GM19023 (cell line): ENCODE results near the gene LRRC8E.
"Not testable (repeated sequence)": the region's sequence is repeated elsewhere in the genome, so short reads cannot be mapped to it uniquely, and the experiment has no call there.

ENCODE experiments used
- ATAC-seq: cut with Tn5 transposase; IDR thresholded peaks from one replicate; pipeline ENCODE4 v1.9.1; 2021; ENCODE audit warnings: mild to moderate bottlenecking, moderate library complexity; ENCODE audit not compliant: unreplicated experiment

Gene LRRC8E

DNA sequence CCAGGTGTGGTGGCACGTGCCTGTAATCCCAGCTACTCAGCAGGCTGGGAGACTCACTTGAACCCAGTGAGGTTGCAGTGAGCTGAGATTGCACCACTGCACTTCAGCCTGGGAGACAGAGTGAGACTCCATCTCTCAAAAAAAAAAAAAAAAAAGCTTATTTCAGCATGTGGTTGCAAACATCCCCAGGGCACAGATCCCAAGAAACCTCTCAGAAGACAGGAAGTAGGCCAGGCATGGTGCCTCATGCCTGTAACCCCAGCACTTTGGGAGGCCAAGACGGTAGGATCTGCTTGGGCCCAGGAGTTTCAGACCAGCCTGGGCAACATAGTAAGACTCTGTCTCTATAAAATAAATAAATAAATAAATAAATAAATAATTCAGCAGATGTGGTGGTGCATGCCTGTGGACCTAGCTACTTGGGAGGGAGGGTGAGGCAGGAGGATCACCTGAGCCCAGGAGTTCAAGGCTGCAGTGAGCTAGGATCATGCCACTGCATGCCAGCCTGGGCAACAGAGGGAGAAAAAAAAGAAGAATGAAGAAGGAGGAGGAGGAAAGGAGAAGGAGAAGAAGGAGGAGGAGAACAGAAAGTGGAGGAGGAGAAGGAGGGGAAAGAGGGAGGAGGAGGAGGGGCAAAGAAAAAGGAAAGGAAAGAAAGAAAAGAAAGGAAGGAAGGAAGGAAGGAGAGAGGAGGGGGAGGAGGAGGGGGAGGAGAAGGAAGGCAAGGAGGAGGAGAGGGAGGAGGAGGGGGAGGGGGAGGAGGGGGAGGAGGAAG is 4.3 kb upstream of the LRRC8E start:
- ATAC-seq: no peak

DNA sequence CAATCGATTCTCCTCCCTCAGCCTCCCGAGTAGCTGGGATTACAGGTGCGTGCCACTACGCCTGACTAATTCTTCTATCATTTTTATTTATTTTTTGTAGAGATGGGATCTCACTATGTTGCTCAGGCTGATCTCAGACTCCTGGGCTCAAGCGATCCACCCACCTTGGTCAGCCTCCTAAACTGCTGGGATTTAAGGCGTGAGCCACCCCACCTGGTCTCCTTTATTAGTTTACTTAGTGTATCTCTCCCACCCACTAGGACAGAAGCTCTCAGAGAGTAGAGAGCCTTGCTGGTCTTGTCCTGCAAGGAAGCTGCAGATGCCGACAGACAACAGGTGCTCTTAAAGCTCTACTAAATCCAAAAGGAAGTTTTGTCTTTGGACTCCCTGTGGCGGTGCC is 2.5 kb upstream of the LRRC8E start:
- ATAC-seq: no peak

DNA sequence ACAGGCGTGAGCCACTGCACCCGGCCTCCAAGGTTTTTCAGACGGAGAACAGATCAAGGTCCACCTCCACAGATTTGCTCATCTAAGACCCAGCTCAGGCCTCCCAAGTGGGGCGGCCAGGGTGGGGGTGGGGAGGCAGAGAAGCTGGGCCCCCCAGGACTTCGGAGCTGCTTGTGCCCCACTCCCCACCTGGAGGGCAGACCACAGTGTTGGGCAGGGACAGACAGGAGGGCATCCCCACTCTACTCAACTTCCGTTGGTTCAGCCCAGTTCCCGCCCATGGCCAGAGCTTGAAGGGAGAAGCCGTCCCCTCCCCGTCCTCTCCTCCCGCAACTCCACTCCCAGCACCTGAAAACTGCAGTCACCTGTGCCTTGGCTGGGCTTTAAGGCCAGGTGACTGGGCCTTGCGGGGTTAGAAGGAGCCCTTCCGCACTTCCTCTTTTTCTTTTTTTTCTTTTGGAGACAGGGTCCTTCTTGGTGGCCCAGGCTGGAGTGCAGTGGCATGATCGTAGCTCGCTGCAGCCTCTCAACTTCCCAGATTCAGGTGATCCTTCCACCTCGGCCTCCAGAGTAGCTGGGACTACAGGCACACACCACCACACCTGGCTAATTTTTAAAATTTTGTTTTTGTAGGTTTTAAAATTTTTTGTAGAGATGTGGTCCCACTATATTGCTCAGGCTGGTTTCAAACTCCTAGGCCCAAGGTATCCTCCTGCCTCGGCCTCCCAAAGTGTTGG is 734 bp upstream of the LRRC8E start:
- ATAC-seq: no peak

DNA sequence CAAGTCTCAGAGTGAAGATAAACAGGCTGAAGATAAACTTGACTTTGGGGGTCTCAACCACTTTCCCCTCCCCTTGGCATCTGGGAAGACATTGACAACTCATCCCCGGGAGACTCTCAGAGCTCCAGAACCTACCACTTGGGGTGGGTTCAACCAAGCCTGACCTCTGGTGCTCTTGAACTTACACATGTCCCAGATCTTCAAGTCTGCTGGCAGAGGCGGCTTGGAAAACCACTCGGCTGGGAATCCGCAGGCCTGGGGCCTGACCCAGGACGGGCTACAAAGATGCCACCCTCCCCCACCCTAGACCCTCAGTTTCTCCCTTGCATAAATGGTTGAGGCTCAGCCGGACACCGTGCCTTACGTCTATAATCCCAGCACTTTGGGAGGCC is 512 bp downstream of the LRRC8E start:
- ATAC-seq: no peak

DNA sequence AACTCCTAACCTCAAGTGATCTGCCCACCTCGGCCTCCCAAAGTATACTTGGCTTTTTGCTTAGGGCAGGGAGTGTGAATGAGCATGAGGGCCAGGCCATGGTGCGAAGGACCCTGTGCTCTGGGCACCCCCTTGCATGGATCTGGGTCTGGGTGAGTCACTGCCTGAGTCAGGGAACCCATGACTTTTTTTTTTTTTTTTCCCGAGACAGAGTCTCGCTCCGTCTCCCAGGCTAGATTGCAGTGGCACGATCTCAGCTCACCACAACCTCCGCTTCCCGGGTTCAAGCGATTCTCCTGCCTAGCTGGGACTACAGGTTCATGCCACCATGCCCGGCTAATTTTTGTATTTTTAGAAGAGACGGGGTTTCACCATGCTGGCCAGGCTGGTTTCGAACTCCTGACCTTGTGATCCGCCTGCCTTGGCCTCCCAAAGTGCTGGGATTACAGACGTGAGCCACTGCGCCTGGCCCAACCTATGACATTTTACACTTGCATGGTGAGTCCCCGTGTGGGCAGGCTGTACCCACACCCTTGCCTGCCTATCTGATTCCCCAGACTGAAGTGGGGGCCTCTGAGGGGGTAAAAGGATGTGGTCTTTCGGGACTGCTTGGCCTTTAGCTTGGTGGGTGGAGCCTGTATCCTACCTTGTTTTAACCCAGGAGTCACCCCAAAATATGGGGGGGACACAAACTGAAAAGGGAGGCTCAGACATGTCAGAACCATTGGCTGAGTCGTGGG is 5.2 kb downstream of the LRRC8E start:
- not testable (repeated sequence) for ATAC-seq

DNA sequence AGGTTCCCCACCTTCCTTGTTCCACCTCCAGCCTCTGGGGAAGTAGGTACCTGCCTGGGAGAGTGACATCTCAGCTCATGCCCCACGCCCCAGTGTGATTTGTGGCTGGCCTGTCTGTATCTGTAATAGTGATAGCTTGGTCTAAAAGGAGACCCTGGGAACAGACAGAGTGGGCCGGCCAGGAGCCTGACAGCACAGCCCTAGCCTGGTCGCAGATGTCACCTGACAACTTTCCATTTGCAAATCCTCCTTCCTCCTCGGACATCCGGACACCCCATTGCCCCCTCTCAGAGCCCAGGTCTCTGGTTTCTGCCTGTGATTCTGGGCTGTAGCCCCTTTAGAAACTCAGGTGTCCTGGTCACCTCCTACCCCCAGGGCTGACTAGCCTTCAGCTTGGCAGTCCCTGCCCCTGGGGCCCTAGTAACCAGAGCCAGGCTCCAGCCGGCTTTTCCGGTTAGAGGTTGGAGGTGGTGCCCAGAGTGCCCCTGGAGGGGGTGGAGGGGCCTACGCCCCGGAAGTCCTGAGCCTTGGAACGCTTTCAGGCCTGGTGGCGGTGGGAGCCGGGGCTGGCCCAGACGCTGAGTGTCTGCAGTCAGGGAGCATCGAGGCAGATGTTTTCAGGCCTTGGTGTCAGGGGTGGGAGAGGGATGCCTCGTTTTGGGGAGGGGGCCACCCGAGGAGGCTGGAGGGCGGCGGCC is 6.5 kb downstream of the LRRC8E start:
- no peak for ATAC-seq

DNA sequence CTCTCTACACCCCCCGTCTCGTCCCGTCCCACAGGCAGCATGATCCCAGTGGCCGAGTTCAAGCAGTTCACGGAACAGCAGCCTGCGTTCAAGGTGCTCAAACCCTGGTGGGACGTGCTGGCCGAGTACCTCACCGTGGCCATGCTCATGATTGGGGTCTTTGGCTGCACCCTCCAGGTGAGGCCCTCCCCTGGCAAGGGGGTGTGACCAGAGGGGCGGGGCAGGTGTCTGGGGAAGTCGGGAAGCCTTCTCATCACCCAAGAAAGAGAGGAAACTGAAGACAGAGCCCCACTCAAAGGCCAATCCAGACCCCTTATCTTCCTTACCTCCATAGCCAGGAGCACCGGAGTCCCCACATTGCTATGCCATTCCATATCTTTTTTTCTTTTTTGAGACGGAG is 7.3 kb downstream of the LRRC8E start:
- no peak for ATAC-seq

DNA sequence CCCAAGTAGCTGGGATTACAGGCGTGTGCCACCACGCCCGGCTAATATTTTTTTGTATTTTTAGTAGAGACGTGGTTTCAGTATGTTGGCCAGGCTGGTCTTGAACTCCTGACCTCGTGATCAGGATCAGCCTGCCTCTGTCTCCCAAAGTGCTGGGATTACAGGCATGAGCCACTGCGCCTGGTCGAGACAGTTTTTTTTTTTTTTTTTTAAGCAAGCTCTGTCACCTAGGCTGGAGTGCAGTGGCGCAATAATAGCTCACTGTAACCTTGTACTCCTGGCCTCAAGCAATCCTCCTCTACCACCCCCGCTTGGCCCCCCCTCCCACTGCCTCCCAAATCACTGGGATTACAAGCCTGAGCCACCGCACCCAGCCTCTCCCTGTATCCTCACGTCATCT is 9.0 kb downstream of the LRRC8E start:
- ATAC-seq: no peak

DNA sequence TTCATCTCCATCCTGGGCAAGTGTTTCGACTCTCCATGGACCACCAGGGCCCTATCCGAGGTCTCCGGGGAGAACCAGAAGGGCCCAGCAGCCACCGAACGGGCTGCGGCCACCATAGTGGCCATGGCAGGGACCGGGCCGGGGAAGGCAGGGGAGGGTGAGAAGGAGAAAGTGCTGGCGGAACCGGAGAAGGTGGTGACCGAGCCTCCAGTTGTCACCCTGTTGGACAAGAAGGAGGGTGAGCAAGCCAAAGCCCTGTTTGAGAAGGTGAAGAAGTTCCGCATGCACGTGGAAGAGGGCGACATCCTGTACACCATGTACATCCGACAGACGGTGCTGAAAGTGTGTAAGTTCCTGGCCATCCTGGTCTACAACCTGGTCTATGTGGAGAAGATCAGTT is 10.7 kb downstream of the LRRC8E start:
- ATAC-seq: no peak

DNA sequence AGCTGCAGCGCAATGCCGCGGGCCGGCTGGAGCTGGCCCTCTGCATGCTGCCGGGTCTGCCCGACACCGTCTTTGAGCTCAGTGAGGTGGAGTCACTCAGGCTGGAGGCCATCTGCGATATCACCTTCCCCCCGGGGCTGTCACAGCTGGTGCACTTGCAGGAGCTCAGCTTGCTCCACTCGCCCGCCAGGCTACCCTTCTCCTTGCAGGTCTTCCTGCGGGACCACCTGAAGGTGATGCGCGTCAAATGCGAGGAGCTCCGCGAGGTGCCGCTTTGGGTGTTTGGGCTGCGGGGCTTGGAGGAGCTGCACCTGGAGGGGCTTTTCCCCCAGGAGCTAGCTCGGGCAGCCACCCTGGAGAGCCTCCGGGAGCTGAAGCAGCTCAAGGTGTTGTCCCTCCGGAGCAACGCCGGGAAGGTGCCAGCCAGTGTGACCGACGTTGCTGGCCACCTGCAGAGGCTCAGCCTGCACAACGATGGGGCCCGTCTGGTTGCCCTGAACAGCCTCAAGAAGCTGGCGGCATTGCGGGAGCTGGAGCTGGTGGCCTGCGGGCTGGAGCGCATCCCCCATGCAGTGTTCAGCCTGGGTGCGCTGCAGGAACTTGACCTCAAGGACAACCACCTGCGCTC is 11.6 kb downstream of the LRRC8E start:
- ATAC-seq: no peak

DNA sequence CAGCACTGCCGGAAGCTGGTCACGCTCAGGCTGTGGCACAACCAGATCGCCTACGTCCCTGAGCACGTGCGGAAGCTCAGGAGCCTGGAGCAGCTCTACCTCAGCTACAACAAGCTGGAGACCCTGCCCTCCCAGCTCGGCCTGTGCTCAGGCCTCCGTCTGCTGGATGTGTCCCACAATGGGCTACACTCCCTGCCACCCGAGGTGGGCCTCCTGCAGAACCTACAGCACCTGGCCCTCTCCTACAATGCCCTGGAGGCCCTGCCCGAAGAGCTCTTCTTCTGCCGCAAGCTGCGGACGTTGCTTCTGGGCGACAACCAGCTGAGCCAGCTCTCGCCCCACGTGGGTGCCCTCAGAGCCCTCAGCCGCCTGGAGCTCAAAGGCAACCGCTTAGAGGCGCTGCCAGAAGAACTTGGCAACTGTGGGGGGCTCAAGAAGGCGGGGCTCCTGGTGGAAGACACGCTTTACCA is 12.1 kb downstream of the LRRC8E start:
- no peak for ATAC-seq

DNA sequence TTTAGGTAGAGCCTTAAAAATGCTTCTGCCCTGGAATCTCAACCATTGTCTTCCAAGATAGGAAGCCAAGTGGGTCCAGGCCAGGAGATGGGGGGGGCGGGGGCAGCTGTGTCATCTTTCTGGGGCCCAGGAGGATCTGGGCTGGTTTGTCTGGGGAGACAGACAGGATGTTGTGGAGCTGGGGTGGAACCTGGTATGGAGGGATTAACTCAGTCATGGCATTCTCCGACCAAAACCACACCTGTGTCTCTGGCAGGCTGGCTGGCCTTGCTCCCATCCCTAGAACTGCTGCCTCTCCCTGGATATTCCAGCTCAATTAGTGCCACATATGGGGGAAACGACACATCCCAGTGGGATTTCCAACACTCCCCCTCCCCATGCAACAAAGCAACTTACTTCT is 12.6 kb downstream of the LRRC8E start:
- ATAC-seq: no peak

DNA sequence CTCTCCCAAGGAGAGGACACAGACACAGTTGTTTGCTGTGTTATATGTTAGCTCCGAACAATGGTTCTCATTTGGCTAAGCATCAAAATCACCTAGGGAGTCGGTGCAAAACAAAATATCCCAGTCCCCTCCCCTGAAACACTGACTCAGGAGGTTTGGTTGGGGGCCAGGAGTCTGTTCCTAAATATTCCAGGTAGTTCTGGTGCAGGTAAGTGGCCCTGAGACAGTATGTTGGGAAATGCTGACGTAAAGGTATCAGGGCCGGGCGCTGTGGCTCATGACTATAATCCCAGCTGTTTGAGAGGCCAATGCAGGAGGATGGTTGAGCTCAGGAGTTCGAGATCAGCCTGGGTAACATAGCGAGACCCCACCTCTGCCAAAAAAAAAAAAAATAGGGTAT is 13.0 kb downstream of the LRRC8E start:
- ATAC-seq: no peak

DNA sequence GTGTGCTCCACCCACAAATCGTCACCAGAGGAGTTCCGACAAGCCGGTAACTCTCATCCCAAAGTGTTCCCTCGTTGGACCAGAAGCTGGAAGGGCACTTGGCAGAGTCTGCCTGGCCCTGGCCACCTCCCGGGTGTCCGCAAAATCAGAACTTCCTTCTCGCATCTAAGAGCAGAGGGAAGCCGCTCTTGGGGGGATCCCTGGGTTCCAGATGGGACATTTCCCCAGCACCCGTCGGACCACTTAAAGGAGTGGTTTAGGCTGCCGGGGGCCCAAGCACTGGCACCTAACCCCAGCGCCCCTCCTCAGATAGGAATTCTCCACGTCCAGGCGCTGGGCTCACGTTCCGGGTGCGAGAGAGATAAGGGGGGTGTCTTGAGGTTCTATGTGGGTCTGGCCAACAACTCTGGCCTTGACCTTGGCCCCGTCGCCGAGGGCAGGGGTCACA is 14.5 kb downstream of the LRRC8E start:
- ATAC-seq: no peak

DNA sequence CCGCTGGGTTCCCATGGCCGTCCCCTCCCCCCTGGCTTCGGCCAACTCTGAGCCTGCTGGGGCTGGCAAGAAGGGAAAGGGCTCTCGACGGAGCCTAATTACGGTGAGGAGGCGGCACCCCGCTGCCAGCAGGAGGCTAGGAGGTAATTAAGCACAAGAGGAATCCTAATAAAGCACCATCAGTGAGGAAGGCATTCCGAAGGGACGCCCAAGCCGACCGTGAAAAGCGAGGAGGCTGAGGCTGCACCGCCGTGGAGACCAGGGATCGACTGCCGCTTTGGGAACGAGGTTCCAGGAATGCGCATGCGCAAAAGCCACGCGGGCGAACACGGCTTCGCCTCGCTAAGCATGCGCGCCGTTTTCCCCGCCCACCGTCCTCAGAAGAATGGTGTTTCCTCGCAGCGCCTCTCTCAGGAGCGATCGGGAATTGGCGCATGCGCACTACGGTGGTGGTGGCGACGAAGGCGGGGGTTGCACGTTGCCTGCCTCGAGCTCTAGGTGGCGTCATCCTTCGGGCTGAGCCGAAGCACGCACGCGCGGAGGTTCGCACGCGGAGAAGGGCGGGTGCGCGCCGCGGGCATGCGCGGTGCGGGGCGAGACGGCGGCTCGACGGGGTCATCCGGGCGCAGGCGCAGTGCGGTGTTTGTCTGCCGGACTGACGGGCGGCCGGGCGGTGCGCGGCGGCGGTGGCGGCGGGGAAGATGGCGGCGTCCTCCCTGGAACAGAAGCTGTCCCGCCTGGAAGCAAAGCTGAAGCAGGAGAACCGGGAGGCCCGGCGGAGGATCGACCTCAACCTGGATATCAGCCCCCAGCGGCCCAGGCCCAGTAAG is 15.1 kb downstream of the LRRC8E start, which contains the start of gene MAP2K7:
MAP2K7 (plus strand) TSS at position 634 of the 830 bp plus-strand sequence; CDS start at position 702, 68 bp downstream.
- ATAC-seq: peak; percentile 89

DNA sequence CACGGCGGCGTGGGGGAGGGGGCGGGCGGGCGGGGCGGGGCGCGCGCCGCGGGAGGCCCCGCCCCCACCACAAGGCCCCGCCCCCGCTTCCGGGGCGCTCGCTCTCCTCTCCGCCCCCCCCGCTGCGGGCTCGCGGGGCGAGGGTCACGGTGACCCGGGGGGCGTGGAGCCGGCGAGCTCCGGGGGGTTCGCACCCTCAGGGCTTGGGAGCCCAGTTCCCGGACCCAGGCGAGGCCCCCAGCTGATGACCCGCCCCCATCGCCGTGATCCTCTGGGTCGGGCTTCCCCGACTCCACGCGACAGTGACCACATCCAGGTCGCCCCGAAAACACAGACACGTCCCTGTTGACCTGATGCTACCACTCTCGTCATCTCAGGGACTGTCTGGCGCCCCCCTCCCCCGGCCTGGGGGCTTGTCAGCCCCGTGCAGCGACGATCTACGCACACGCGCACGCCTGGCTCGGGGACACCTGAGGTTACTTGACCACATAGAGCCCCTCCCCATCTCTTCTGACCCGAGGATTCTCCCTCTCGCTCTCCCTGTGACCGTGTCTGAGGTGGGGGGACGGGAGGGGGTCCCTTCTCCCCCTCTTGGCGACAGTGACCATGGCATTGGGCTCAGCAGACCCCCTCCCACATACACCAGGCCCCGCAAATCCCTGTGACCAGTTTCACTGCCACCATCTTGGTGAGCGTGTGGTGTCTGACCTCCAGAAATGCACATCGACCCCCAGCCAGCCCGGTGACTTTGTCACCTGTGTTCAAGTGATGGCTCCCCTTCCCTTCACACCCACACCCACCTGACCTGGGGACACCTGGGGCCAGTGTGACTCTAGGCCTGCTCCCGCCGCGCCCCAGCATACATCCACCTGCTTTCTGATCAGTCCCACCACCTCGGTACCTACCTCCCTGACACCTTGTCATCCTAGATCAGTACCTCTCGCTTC is 16.0 kb downstream of the LRRC8E start:
- ATAC-seq: peak; percentile 35

DNA sequence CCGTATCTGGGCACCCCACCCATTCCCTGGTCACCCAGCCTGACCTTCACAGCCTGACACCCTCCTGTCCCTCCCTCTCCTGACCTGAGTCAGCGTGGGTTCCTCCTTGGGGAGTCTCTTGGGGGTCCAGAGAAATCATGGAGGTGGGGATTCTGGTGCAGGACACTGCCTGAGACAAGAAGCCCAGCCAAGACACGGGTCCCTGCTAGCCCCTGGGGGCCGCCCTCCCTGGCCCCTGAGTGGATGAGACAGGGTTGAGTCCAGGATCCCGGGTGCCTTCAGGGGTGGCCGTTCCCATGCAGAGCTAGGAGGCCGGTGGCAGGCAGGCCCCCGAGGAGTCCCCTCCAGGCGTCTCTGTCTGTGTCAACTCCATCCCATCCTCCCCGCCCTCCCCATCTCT is 17.0 kb downstream of the LRRC8E start:
- ATAC-seq: no peak

DNA sequence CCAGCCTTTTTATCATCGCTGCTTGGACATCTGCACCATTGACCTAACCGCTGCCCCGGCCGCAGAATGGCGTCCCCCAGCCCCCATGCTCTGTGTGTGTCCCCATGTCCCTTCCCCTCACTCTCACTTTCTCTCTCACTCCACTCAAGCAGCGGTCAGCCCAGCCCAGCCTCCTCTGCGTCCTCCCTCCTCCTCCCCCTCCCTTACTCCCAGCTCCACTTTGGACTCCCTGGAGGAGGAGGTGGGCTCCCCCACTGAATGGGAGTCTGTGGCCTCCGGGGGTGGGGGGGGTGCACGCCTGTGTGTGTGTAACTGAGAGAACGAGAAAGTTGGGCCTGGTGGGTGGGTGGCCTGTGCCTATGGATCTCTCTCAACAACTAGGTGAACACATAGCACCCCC is 17.5 kb downstream of the LRRC8E start:
- no peak for ATAC-seq
